HK-2 (cell line): ENCODE measurements around the gene NQO2.
"Not testable (repeated sequence)": the region's sequence is repeated elsewhere in the genome, so short reads cannot be mapped to it uniquely, and the experiment has no call there.

Source experiments
- DNase-seq: peaks from one replicate; pipeline ENCODE4 v3.0.0-alpha.2; 2018; ENCODE audit not compliant: unreplicated experiment

The NQO2 gene

GRCh38 chr6:2970034-2970685 is 29.5 kb upstream of the NQO2 start:
- DNase-seq: no peak

- DNase-seq: peak; percentile 66
Measured at GRCh38 chr6:2970753-2971419, 28.8 kb upstream of the NQO2 start.

DNA sequence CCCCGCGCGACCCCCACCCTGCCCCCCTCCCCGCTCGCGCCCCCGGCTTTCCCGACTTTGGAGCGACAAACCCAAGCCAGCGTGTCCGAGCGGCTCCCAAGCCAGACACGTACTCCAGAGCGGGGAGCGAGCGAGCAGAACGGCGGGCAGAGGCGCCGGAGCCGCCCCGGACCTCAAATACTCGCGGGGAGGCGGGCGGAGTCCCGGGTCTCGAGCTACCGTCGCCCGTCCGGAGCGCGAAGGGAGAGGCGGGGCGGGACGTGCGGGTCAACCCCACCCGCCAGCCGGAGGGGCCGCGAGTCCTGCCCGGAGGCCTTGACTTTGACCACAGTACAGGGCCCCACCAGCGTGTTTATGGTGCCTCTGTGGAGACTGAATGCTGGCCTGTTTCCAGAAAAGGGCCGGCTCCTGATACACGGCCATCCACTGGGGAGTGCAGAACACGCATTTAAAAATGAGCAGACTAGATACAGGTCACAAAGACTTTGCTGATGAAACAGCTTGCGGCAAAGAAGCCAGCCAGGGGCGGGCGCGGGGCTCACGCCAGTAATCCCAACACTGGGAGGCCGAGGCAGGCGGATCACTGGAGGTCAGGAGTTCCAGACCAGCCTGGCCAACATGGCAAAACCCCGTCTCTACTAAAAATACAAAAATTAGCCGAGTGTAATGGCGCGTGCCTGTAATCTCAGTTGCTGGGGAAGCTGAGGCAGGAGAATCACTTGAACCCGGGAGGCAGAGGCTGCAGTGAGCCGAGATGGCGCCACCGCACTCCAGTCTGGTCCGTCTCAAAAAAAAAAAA is 28.1 kb upstream of the NQO2 start, which contains the start of gene SERPINB6:
Gene SERPINB6, minus strand, starts transcription at position 148 of the 799 bp plus-strand sequence. CDS start 12,235 bp downstream, outside the sequence.
- DNase-seq: peak; percentile 72

DNA sequence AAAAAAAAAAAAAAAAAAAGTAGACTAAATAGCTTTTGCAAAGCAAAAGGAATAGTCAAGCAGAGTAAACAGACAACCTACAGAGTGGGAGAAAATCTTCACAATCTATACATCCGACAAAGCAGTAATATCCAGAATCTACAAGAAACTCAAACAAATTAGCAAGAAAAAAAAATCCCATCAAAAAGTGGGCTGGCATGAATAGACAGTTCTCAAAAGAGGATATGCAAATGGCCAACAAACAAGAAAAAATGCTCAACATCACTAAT is 27.5 kb upstream of the NQO2 start:
- DNase-seq: not testable (repeated sequence)

DNA sequence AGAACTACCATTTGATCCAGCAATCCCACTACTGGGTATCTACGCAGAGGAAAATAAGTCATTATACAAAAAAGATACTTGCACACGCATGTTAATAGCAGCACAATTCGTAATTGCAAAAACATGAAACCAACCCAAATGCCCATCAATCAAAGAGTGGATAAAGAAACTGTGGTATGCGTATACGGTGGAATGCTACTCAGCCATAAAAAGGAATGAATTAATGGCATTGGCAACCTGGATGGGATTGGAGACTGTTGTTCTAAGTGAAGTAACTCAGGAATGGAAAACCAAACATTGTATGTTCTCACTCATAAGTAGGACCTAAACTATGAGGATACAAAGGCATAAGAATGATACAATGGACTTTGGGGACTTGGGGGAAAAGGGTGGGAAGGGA is 27.0 kb upstream of the NQO2 start:
- not testable (repeated sequence) for DNase-seq

DNA sequence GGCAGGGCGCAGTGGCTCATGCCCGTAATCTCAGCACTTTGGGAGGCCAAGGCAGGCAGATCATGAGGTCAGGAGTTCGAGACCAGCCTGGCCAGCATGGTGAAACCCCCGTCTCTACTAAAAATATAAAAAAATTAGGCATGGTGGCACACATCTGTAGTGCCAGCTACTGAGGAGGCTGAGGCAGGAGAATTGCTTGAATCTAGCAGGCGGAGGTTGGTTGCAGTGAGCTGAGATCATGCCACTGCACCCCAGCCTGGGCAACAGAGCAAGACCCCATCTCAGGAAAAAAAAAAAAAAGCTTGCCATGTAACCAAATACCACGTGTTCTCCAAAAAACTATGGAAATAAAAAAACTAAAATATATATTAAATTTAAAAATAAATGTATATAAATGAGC is 26.5 kb upstream of the NQO2 start:
- not testable (repeated sequence) for DNase-seq

DNA sequence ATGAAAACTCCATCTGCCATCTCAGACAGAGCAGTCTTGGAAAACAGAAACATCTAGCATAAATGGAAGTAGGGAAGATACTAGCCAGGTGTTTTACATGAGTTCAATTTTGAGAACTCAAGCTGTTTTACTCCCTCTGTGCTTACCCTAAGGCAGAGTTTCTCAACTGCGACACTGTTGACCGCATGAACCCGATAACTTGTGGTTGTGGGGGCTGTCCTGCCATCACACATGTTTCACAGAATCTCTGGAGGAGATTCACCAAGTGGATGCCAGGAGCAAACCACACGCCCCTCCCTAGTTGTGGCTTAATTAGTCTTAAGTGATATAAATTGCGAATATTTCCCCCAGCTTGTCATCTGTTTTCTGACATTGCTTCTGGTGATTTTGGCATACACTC is 26.0 kb upstream of the NQO2 start:
- DNase-seq: no peak

DNA sequence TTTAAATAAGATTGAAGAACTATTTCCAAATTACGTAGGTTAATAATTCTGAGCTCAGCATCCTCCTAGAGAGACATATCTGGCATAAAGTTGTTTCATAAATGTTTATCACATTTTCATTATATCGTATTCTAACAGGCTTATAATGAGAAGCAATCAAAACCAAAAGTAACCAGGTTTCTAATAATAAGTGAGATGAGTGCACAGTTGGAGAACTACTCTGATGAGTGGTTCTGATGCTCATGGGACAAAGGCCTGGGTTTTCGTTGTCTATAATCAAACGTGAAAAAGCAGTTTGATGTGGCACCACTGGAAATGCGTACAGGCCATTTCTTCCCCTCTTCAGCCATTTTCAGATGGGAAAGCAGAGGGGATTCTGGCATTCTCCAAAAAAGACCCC is 23.6 kb upstream of the NQO2 start:
- DNase-seq: no peak

DNA sequence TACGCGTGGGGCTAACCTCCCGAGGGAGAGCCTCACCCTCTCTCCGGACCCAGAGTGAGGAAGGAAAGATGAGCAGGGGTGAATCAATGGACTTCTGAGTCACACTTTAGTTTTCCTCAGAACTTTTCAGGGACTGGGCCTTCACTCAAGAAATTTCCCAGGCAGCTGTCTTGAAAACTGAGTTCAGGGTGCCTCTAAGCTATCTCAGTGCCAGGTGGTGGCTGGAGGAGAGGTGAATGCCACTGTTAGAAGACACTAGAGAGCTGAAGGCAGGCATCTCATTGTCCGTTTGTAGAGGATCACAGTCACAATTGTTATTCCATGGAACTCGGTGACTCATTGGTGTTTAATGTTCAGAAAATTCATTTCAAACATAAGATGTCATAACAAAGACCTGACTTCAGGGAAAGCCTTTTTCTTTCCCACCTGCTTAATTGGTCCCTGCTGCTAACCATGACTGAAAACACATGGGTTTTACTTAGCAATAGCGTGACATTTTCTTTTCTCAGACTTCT is 23.1 kb upstream of the NQO2 start:
- no peak for DNase-seq

- DNase-seq: no peak
Measured at GRCh38 chr6:2977290-2977689, 22.4 kb upstream of the NQO2 start.

DNA sequence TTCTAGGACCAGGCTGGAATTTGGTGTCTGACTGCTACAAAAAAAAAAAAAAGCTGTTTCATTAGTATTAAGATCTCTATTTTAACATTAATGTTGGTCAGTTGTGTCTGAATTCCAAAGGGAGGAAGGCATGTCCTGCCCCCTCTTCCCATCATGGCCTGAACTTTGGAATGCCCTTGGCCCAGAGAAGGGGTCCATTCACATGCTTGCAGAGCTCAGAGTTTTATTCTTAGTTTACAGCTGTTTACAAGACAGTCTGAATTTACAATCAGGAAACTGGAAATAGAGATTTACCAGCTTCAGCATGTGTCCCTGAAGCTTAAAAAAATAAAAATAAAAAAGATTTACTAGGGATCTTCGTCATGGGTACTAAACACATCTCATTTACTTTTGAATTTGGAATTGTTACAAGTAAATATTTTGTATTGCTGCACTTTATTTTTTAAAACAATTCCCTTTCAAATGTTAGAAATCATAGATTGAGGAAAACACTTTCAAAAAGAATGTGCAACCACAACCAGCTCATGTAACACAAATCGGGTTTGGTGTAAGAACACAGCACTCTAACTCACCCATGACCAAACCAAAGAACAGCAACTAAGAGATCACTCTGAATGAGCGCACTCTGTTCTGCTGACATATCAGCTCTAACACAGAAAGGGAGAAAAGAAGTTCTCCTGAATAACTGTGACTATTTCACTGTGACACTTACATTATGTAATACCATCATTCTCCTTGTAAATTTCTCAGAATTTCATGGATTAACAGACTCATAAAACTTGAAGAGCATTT is 21.7 kb upstream of the NQO2 start:
- no peak for DNase-seq

DNA sequence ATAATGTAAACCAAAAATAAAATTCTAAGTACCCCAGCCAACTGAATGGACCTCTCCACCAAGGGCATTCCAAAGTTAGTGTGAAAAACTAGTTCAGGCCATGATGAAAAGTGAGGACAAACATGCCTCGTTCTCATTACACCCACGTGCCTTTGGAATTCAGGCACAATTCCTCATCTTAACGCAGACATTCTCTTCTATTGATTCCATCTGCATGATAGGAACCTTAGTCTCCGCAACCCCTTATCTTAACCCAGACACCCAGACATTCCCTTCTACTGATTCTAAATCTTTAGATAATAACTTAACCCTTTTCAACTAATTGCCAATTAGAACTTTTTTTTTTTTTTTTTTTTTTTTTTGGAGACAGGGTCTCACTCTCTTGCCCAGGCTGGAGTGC is 20.8 kb upstream of the NQO2 start:
- no peak for DNase-seq

DNA sequence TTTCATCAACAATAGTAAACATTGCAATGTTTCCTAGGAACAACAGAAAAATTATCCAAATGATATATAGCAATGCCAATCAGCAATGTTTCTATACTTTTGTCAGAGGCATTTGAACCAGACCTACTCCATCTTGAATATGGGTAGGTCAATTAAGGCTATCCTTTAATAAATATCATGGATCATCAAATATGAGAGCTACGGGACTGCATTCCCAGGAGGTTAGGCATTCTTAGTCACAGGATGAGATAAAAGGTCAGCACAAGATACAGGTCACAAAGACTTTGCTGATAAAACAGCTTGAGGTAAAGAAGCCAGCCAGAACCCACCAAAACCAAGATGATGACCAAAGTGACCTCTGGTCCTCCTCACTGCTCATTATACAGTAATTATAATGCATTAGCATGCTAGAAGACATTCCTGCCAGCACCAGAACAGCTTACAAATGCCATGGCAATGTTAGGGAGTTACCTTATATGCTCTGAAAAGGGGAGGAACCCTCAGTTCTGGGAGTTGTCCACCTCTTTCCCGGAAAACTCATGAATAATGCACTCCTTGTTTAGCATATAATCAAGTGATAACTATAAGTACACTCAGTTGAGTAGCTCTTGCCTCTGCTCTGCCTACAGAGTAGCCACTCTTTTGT is 19.8 kb upstream of the NQO2 start:
- DNase-seq: no peak

DNA sequence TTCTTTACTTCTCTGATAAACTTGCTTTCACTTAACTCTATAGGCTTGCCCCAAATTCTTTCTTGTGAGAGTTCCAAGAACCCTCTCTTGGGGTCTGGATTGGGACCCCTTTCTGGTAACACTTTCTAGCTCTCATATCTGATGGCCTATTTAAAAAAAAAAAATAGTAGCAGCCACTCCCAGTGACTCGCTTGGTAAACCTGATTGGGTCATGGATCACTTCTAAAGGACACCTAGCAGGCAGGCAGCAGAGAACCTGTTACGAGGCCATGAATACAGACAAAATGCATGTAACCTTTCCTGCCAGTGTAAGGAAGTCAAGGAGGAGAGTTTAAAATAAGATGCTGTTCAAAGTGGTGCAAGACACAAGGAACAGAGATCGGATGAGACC is 19.2 kb upstream of the NQO2 start:
- DNase-seq: no peak

DNA sequence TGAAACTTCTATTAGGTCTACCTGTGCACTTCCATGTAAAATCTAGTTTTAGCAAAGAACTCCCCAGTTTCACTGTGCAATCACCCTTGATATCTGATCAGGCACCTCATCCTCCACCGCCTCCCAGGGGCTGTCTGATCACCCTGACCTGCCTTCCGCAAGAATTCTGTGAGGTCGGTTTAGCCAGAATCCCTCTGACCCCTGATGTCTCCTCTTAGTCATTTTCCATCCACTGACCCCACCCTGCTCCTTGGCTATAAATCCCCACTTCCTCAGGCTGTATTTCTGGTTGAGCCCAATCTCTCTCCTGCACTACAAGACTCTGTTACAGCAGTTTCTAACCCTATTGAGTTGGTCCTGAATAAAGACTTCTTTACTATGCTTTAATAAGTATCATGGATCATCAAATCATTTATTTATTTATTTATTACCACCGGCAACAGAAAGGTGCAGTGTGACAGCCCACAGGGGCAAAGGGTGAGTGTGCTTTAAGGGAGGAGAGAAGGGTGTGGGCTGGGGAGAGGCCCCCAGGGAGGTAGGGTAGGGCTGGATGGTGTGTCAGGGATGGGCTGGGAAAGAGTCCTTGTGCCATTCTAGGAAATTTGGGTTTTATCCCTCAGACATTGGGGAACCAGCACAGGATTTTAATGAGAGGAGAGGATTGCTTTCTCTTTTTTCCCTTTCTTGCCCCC is 17.1 kb upstream of the NQO2 start:
- no peak for DNase-seq

DNA sequence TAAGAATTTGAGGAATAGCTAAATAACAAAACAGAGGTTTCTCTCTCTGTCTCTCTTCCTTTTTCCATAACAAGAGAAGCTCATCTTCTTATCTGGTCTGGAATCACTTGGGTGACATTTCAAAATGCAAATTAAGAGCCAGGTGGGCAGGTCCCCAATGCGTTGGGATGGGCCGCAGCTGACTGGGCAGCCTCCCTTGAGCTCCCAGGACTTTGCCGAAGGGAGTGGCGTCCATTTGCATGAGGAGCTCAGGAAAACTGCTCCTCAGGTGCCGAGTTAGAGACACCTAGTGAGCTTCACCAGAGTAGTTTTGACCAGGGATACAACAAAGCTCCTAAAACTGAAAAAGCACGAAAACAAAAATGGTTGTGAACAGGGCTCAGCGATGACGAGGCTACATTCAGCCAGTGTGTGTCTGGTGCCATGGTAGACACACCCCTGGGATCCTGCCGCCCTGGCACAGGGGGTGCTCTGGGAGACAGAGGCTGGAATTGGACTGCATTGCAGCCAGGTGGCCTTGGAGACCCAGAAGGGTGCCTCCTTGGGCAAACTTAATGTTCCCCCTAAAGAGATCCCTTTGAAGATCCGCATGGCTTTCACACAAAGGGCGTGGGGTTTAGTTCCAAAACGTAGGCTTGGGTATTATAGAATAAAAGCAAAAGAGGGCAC is 14.8 kb upstream of the NQO2 start:
- no peak for DNase-seq

DNA sequence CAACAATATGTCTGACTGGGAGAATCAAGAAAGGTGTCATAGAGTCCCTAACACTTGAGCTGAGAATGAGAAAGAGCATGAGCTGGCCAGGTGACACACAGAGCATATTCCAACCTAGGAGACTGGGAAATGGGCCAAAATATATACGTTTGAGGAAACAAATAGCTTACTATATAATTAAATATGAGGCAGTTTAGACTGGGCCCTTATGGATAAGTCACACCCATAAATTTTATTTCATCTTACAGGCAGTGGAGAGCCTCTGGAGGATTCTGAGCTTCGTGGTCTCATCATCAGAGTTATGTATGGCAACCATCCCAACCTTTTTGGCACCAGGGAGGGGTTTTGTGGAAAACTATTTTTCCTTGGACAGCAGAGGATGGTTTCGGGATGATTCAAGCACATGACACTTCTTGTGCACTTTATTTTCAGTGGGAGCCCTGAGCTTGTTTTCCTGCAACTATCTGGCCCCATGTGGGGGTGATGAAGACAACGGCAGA is 12.9 kb upstream of the NQO2 start:
- DNase-seq: no peak

GRCh38 chr6:2988094-2988425 is 11.6 kb upstream of the NQO2 start:
- no peak for DNase-seq

DNA sequence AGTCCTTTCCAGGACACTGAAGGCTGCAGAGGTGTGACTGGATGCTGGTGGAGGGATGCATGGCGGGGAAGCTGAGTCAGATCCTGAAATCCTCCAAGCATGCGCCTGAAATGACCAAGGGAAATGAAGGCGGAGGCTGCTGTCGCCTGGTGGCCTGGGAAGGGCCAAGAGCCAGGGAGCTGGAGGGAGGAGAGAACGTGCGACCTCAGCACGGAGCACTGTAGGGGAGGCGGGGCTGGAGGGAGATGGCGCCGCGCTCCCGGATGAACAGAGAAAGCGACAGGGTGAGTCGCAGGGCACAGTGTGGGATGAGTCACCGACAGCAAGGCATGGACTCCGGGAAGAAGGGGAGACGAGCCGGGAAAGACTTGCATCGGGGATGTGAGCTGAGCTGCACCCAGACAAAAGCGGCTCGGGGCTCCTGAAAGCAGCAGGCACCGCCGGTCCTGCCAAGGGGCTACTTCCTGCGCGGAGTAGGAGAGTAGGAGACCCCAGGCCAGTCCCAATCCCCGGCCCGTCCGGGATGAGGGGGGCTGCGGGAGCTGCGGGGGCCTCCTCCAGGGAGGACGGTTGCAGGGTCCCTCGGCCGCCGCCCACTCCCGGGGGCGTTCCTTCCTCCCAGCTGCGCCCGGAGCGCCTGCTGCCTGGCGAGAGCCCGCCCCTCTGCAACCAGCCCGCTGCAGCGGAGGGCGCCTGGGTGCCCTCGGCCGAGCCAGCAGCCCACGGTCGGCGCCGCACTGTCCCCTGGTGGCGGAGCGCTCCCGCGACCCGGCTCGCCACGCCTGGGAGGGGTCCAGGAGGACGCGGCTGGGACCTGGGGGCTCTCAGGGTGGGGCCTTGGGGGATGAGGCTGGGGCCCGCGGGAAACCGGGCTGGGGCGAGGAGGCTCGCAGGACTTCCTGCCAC is 11.0 kb upstream of the NQO2 start:
- peak; percentile 97 for DNase-seq
